Dendritic cell treated with granulocyte-macrophage colony-stimulating factor and Interleukin-4, amounts not matched to agents 40 ng/mL and 50 ng/mL, for 4 days (primary cell): ENCODE measurements around the gene TGFBR3.

Source experiments
- H3K27ac Mint-ChIP-seq: one replicate; pipeline ENCODE4 v1.8.0; 2022; ENCODE audit warnings: mild to moderate bottlenecking, mixed read lengths
- H3K27me3 Mint-ChIP-seq: one replicate; pipeline ENCODE4 v1.8.0; 2022; ENCODE audit warnings: mild to moderate bottlenecking, mixed read lengths
- H3K36me3 Mint-ChIP-seq: one replicate; pipeline ENCODE4 v1.8.0; 2022; ENCODE audit warnings: low read depth, mixed read lengths
- H3K4me1 Mint-ChIP-seq: one replicate; pipeline ENCODE4 v1.8.0; 2022; ENCODE audit warnings: low read depth, mixed read lengths
- H3K4me3 Mint-ChIP-seq: one replicate; pipeline ENCODE4 v1.8.0; 2022; ENCODE audit warnings: mild to moderate bottlenecking, moderate library complexity, mixed read lengths
- H3K9me3 Mint-ChIP-seq: one replicate; pipeline ENCODE4 v1.8.0; 2022; ENCODE audit warnings: mixed read lengths
- intact Hi-C: fragments of 100-400 bp; cut with micrococcal nuclease; formaldehyde crosslinking; loops from one replicate; pipeline ENCODE4 v1.15.0; 2022

The TGFBR3 gene

DNA sequence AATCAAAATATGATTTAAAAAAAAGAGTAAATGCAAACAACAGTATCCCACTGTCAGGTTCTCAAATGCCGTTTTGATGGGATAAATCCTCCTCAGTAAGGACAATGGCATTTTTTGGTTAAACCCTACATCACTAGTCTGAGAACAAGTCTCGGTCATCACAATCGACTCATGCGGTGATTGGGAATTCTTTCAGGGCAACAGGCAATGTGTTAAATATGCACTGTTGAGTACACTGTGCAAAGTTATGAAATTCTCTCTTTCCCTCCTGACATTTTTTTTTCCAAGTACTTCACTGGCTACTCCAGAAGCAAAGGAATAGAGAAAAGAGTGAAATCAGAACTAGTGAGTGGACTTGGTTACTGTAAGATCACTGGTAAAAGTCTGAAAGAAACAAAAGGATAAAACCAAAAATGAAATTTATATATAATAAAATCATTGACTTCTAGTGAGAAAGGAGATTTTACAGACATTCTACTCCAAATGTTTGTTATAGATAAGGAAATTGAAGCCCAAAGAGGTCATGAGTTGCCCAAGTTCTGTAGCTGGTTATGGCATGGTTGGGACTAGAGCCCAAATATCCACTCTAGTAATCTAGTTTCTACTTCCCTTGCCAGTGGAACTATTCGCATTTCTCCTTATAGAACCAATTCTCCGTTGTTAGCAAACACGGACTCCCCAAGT, 111.3 kb downstream of the TGFBR3 start:
- H3K36me3 Mint-ChIP-seq, result no peaks in the 10 kb centered on the region
- no peak overlapping the region for H3K4me3 Mint-ChIP-seq
- H3K27ac Mint-ChIP-seq, result no peak overlapping the region
- H3K9me3 Mint-ChIP-seq, result no peaks in the 10 kb centered on the region
- no peaks in the 10 kb centered on the region for H3K4me1 Mint-ChIP-seq
- H3K27me3 Mint-ChIP-seq, result no peaks in the 10 kb centered on the region
- intact Hi-C loops, result no loop called here

DNA sequence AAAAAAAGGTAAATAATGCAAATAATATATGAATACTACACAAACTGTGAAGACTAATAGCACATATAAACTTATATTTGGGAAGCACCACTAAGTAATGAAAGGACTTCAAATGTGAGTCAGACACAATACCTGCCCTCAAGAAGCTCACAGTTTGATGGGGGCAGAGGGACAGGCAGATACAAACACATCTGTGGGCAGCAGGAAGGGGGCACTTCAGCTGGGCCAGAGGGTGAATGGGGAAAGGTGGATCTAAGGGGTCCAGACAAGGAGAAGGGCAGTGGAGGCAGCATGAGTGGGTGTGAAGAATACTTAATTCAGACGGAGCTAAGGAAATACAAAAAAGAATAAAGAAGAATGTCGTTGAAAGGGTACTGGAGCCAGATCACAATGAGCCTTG, 114.2 kb downstream of the TGFBR3 start:
- Mint-ChIP-seq H3K9me3 (no peaks in the 10 kb centered on the region), H3K27ac (no peak overlapping the region), H3K36me3 (no peaks in the 10 kb centered on the region), H3K4me1 (no peaks in the 10 kb centered on the region), H3K27me3 (no peaks in the 10 kb centered on the region), H3K4me3 (no peak overlapping the region)
- intact Hi-C loops, result no loop called here

DNA sequence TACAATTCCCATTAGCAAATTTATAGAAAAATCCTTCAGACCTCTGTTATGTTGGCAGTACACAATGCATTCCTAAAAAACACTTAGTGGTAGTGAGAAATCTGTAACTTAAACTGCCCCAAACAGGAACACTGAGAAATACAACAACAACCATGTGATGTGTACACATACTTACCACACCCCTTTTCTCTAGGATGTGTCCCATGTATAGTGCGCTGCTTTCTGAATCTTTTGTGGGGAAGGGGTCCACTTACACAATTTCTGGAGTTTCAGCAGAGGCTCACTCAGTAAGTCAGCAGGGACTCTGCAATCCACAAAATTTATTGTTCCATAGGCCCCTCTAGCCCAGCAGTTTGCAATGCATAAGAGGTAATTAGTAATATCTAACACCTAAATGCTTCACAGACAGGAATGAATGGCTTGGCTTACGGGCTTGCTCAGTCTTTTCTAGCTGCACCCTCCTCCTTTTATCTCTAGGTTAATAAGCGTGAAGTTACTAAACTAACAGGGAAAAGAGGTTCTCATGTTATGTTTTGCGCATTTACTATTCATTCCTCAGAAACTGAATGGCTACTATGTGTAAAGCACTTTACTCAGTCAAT, 115.2 kb downstream of the TGFBR3 start:
- no peaks in the 10 kb centered on the region for H3K9me3 Mint-ChIP-seq
- no peaks in the 10 kb centered on the region for H3K36me3 Mint-ChIP-seq
- no peak overlapping the region for H3K27ac Mint-ChIP-seq
- no peak overlapping the region for H3K4me3 Mint-ChIP-seq
- intact Hi-C loops, result no loop called here
- no peaks in the 10 kb centered on the region for H3K4me1 Mint-ChIP-seq
- H3K27me3 Mint-ChIP-seq, result no peaks in the 10 kb centered on the region

DNA sequence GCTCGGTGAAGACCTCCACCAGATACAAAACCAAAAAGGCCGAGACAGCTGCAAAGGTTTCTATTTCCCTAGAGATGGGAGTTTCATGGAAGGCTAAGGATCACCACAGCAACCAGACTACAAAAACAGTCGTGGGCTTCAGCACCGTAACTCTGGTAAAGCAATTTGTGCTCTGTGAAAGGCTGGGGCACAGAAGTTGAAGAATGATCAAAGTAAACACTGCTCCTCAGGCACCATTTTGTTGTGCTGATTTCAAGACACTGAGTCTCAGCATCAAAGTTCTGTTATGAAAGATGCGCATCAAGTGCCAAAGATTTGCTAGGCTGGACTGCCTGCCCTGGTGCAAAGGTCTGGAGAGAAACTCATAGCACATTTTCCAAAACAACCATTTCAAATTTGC, 116.2 kb downstream of the TGFBR3 start:
- no peak overlapping the region for H3K27ac Mint-ChIP-seq
- no peak overlapping the region for H3K4me3 Mint-ChIP-seq
- no peaks in the 10 kb centered on the region for H3K36me3 Mint-ChIP-seq
- intact Hi-C loops, result no loop called here
- H3K9me3 Mint-ChIP-seq, result no peaks in the 10 kb centered on the region
- H3K27me3 Mint-ChIP-seq, result no peaks in the 10 kb centered on the region
- H3K4me1 Mint-ChIP-seq, result no peaks in the 10 kb centered on the region

DNA sequence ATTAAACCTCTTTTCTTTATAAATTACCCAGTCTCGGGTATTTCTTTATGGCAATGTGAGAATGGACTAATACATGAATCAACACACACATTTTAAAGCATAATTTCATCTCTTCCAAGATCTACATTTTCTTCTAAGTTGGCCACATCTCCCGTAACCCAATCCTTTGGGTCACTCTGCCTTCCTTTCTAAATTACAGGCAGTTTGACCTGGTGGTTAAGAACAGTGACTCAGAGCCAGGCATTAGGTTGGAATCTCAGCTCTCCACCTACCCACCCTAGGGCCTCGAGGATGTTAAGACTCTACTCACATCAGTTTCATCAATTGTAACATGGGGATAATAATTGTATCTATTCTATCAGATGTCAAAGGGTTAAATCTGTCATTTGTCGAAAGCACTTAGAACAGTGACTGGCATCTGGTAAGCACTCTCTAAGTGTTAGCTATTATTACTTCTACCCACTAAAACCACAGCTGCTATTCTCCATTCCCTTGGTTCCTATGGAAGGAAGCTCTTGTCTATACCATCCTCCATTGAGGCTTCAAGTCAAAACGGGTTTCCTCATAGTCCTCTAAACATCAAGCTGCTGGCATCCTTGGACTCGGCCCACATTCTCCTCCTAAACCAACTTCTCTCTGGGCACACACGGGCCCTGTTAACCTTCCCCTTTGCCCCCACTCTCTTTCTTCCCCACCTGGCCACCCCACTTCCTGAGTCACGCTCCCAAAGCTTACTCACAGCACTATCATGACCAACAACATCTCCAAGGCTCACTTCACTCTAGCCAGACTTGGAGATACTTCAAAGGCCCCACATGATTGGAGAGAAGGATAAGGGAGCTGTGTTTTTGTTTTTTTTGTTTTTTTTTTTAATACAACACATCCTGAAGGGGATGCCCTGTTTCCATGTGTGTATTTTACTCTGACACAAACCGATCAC, 116.9 kb downstream of the TGFBR3 start:
- Mint-ChIP-seq H3K36me3 (no peaks in the 10 kb centered on the region), H3K4me3 (no peak overlapping the region), H3K4me1 (no peaks in the 10 kb centered on the region), H3K9me3 (no peaks in the 10 kb centered on the region), H3K27me3 (no peaks in the 10 kb centered on the region), H3K27ac (no peak overlapping the region)
- intact Hi-C loops, result no loop called here

DNA sequence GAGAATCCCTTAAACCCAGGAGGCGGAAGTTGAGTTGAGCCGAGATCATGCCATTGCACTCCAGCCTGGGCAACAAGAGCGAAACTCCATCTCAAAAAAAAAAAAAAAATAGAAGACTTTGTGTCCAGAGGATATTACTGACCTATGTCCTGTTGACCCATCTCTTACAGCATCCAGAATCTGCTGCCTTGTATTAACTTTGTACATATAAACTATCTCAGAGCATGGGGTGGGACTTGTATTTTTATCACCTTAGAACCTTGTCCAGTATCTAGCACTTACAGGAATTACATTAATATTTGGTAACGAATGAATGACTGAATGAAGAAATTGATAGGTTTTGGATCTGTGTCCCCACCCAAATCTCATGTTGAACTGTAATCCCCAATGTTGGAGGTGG, 117.8 kb downstream of the TGFBR3 start:
- no peaks in the 10 kb centered on the region for H3K4me1 Mint-ChIP-seq

DNA sequence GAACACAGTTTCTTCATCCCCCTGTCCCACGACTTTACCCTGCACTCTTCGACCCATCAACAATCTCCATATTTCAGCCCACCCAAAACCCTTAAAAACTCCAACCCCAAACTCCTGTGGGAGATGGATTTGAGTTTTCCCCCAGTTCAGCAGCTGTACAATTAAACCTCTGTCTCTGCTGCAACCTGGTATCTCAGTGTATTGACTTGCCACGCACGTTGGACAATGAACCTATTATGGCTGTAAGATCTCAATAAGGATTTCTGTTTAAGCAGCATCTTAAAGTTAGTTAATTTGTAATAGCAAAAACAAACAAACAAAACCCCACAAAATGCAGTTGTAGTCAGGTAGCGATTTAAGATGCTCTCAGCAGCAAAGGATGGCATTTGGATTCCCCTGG, 119.1 kb downstream of the TGFBR3 start:
- Mint-ChIP-seq H3K4me1 (no peaks in the 10 kb centered on the region), H3K9me3 (no peaks in the 10 kb centered on the region), H3K4me3 (no peak overlapping the region), H3K27me3 (no peaks in the 10 kb centered on the region), H3K27ac (no peak overlapping the region), H3K36me3 (no peaks in the 10 kb centered on the region)
- intact Hi-C loops, result no loop called here

More for the DNA sequence above, 117.8 kb downstream of the TGFBR3 start:
- intact Hi-C loops, result no loop called here
- Mint-ChIP-seq H3K27me3 (no peaks in the 10 kb centered on the region), H3K27ac (no peak overlapping the region), H3K4me3 (no peak overlapping the region), H3K36me3 (no peaks in the 10 kb centered on the region), H3K9me3 (no peaks in the 10 kb centered on the region)

DNA sequence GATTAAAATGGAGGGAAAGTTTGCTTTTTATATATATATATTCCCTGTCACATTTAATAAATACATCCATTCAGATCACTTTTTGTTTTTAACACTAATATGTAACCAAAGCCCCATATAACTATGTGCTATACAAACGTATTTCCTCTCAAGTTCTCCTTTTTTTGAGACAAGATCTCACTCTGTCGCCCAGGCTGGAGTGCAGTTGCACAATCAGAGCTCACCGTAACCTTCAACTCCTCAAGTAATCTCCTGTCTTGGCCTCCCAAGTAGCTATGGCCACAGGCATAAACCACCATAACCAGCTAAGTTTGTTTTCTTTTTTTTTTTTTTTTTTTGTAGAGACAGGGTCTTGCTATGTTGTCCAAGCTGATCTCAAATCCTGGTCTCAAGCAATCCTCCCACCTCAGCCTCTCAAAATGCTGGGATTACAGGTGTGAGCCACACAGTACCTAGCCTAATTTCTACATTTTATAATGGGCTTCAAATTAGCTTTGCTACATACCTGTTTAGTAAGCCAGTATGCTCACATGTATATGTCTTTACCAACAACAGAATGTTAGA, 120.0 kb downstream of the TGFBR3 start:
- intact Hi-C loops, result no loop called here
- Mint-ChIP-seq H3K36me3 (no peaks in the 10 kb centered on the region), H3K9me3 (no peaks in the 10 kb centered on the region), H3K27me3 (no peaks in the 10 kb centered on the region), H3K4me3 (no peak overlapping the region), H3K4me1 (no peaks in the 10 kb centered on the region), H3K27ac (no peak overlapping the region)

DNA sequence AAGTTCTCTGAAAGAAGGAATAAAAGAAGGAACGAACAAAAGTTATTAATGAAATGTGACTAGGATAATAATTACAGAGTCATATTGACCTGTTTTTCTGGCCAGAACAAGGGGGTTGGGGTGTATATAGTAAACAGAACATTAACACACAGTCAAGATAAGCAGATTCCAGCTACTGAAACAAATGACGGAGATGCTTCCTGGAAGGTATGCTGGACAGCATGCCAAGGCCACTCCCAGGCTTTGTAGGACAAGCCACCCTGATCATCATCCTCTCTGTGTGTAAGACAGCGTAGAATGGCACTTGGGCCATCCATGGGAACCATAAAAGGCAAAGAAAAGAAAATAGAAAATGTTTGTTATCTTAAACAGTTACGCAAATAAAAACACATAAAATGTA, 120.7 kb downstream of the TGFBR3 start:
- no peaks in the 10 kb centered on the region for H3K36me3 Mint-ChIP-seq
- intact Hi-C loops, result no loop called here
- no peaks in the 10 kb centered on the region for H3K4me1 Mint-ChIP-seq
- H3K4me3 Mint-ChIP-seq, result no peak overlapping the region
- H3K27me3 Mint-ChIP-seq, result no peaks in the 10 kb centered on the region
- H3K9me3 Mint-ChIP-seq, result no peaks in the 10 kb centered on the region
- H3K27ac Mint-ChIP-seq, result no peak overlapping the region

DNA sequence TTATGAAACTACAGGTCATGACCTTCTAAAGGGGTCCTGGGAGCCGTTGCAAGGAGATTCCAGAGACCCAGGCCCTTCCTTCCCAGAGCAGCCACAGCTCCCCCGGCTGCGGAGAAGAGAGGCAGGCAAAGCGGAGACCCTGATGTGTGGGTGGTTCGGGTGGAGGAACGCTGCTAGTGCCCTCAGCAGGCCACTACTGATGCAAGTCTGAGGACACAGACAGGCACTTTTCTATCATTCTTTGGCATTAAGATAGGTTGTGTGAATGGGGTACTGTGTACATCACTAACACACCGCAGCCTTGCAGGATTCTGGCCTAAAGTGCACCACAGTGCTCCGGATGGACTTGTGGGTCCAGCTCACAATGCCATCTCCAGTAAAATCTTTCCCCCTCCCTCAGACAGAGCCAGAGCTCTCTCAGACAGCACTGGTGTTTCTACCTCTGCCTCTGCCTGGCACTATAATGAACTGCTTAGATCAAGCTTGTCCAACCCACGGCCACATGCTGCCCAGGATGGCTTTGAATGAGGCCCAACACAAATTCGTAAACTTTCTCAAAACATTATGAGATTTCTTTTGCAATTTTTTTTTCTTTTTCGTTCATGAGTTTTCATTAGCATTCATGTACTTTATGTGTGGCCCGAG, 121.4 kb downstream of the TGFBR3 start:
- no peaks in the 10 kb centered on the region for H3K9me3 Mint-ChIP-seq
- H3K27ac Mint-ChIP-seq, result no peak overlapping the region
- no peaks in the 10 kb centered on the region for H3K27me3 Mint-ChIP-seq
- no peaks in the 10 kb centered on the region for H3K4me1 Mint-ChIP-seq
- H3K4me3 Mint-ChIP-seq, result no peak overlapping the region
- intact Hi-C loops, result no loop called here
- H3K36me3 Mint-ChIP-seq, result no peaks in the 10 kb centered on the region

DNA sequence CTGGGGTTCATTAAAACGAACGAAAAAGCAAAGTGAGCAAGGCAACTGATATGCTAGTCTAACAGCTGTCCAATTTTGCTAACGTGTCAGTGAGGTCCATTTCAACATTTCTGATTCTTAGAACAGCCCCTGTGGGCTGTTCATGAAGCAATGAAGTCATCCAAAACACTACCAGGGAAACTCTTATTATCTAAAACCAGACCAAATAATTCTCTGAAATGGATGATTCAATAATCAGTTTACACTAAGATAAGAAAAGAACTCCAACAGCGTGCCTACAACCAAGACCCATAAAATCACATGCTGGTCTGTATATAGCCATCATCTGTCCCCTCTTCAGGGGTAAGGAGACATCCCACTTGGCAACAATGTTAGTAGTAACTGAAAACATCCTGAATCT, 122.7 kb downstream of the TGFBR3 start:
- Mint-ChIP-seq H3K27ac (no peak overlapping the region), H3K4me3 (no peak overlapping the region), H3K9me3 (no peaks in the 10 kb centered on the region), H3K27me3 (no peaks in the 10 kb centered on the region), H3K4me1 (no peaks in the 10 kb centered on the region), H3K36me3 (no peaks in the 10 kb centered on the region)
- intact Hi-C loops, result no loop called here

DNA sequence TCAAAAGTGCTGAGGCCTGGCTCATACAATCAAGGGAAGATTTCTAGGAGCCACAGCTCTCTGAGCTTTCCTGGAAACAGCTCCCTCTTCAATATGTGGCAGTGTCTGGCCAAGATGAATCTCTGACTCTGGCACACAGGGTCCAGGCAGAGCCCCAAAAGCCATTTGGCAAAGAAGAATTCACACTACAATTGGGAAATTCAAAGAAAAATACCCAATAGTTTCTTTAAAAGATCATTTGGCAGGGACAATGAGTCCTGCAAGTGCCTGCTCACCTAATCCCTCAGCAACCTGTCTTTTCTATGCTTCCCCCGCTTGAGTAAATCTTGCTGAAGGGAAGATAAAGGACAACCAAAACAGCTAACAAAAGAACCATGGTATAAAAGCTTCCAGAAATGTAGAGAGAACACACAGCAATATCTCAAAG, 124.6 kb downstream of the TGFBR3 start:
- Mint-ChIP-seq H3K36me3 (no peaks in the 10 kb centered on the region), H3K4me3 (no peak overlapping the region), H3K27ac (no peak overlapping the region), H3K27me3 (no peaks in the 10 kb centered on the region), H3K4me1 (no peaks in the 10 kb centered on the region), H3K9me3 (no peaks in the 10 kb centered on the region)
- intact Hi-C loops, result no loop called here

DNA sequence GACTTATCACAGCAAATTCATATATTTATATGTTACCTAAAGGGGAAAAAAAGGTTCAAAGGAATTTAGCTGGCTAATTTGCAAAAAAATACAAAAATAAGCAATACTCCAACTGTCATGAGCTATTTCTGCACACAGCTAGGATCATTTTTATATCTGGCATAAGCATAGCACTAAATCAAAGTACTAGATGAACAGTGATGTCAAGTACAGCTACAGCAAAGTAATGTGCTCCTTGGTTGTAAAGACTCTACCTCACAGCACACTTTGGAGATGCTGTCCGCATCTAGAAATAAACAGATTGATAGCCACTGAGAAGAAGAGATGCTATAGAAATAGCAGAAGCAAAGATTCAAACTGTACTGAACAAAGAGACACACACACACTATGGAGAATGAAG, 125.4 kb downstream of the TGFBR3 start:
- intact Hi-C loops, result no loop called here
- Mint-ChIP-seq H3K27me3 (no peaks in the 10 kb centered on the region), H3K36me3 (no peaks in the 10 kb centered on the region), H3K27ac (no peak overlapping the region), H3K4me3 (no peak overlapping the region), H3K4me1 (no peaks in the 10 kb centered on the region), H3K9me3 (no peaks in the 10 kb centered on the region)

DNA sequence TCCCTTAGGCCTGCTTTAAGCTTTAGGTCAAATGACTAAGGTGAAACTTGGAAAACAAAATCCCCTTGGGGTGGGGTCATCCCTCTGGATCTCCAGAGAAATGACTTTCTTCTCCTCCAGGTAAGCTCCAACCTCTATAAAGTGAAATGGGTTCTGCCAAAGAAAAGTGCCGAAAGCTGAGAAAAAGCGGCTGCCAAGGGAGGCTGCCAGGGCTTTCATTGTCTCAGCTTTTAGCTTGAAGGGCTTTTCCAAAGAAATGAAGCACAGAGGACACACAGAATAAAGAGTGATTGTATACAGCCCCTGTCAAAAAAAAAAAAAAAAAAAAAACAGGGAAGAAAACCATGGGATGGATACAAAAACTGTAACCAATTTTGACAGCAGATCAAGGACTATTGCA, 126.9 kb downstream of the TGFBR3 start:
- intact Hi-C loops, result no loop called here
- Mint-ChIP-seq H3K27me3 (no peaks in the 10 kb centered on the region), H3K27ac (no peak overlapping the region), H3K4me3 (no peak overlapping the region), H3K4me1 (no peaks in the 10 kb centered on the region), H3K36me3 (no peaks in the 10 kb centered on the region), H3K9me3 (no peaks in the 10 kb centered on the region)
